K562 (cell line): ENCODE data around the gene GHITM. TPM values are rescaled to one million over a fixed set of nuclear protein-coding genes. Genes with fewer than 3 reads are reported as not detected.

ENCODE experiments used
- ARID4B ChIP-seq: sonication (generic); formaldehyde crosslinking; IDR thresholded peaks from 2 replicates; pipeline ENCODE4 v1.8.0; 2022; ENCODE audit warnings: mild to moderate bottlenecking, missing genetic modification reagents
- CEBPG ChIP-seq, 3 experiments: fragments of 200-800 bp in 1 of 3; sonication (Bioruptor generic) in 1 of 3; sonication (generic) in 1 of 3; formaldehyde crosslinking in 1 of 3; IDR thresholded peaks in 2 of 3; conservative IDR thresholded peaks in 1 of 3; 2 replicates each; pipeline versions ENCODE4 v1.6.1 to v1.8.0; 2016 to 2022; ENCODE audit warnings: missing compliant biosample characterization in 2 of 3, missing genetic modification characterization in 2 of 3, mild to moderate bottlenecking in 1 of 3, missing genetic modification reagents in 1 of 3
- DDX20 ChIP-seq: fragments of 450-650 bp; IDR thresholded peaks from 2 replicates; pipeline ENCODE4 v1.6.1; 2016; ENCODE audit warnings: missing genetic modification characterization, low read depth, mild to moderate bottlenecking, missing compliant biosample characterization, moderate library complexity
- E2F4 ChIP-seq: sonication (generic); formaldehyde crosslinking; IDR thresholded peaks from 2 replicates; pipeline ENCODE4 v1.8.0; 2022; ENCODE audit warnings: mild to moderate bottlenecking, low read depth, missing genetic modification reagents
- HMBOX1 ChIP-seq: sonication (generic); IDR thresholded peaks from 2 replicates; pipeline ENCODE4 v1.6.1; 2016
- HNRNPLL ChIP-seq: fragments of 200-400 bp; formaldehyde crosslinking; IDR thresholded peaks from 2 replicates; pipeline ENCODE4 v1.6.1; 2017; ENCODE audit warnings: low read length, low read depth, mild to moderate bottlenecking; ENCODE audit not compliant: poor library complexity, severe bottlenecking
- HOMEZ ChIP-seq: fragments of 250-450 bp; sonication (Bioruptor Pico); IDR thresholded peaks from 2 replicates; pipeline ENCODE4 v1.4.0; 2020; ENCODE audit warnings: mild to moderate bottlenecking, moderate library complexity
- KDM4B ChIP-seq, 2 experiments: fragments of 450-650 bp in 1 of 2; sonication (generic) in 1 of 2; IDR thresholded peaks; 2 replicates each; pipeline ENCODE4 v1.6.1; 2016 to 2017; ENCODE audit warnings: borderline replicate concordance in 2 of 2, antibody characterized with exemption in 1 of 2, low read depth in 1 of 2, mild to moderate bottlenecking in 1 of 2
- NFATC3 ChIP-seq: fragments of 450-650 bp; IDR thresholded peaks from 2 replicates; pipeline ENCODE4 v1.6.1; 2017; ENCODE audit warnings: mild to moderate bottlenecking
- OTX1 ChIP-seq: fragments of 450-650 bp; formaldehyde crosslinking; IDR thresholded peaks from 2 replicates; pipeline ENCODE4 v1.4.0; 2022; ENCODE audit warnings: mild to moderate bottlenecking
- PRPF4 ChIP-seq: fragments of 200-400 bp; formaldehyde crosslinking; IDR thresholded peaks from one replicate; pipeline ENCODE4 v1.6.1; 2017; ENCODE audit warnings: low read length, low read depth, mild to moderate bottlenecking; ENCODE audit not compliant: insufficient read depth, poor library complexity, severe bottlenecking
- SMARCA4 ChIP-seq: fragments of 450-650 bp; IDR thresholded peaks from 2 replicates; pipeline ENCODE4 v1.6.1; 2016
- STAG1 ChIP-seq: sonication (generic); formaldehyde crosslinking; IDR thresholded peaks from 2 replicates; pipeline ENCODE4 v1.5.0; 2020; ENCODE audit warnings: missing genetic modification reagents, borderline replicate concordance
- ZBTB26 ChIP-seq: fragments of 450-650 bp; formaldehyde crosslinking; IDR thresholded peaks from 2 replicates; pipeline ENCODE4 v1.4.0; 2022; ENCODE audit warnings: missing genetic modification characterization
- ZNF764 ChIP-seq: fragments of 250-450 bp; sonication (Bioruptor Pico); IDR thresholded peaks from 2 replicates; pipeline ENCODE4 v1.4.0; 2020; ENCODE audit warnings: low read depth, mild to moderate bottlenecking, moderate library complexity
- polyA plus RNA-seq, 8 experiments: library from polyadenylated mRNA; depleted of rRNA in 4 of 8; stranded (reverse) in 5 of 8; unstranded in 3 of 8; fragments of >200 nt; fragmentation: Nextera tagmentation in 2 of 8; fragmentation: Illumina TruSeq in 1 of 8; extraction: Ambion mirVana in 2 of 8; extraction: Trizol in 1 of 8; gene quantifications; 2 replicates each; pipeline versions ENCODE4 v1.2.1 to v1.2.3, GENCODE V29; 2011 to 2014; ENCODE audit warnings: inconsistent platforms in 1 of 8, missing spikeins in 1 of 8
- total RNA-seq, 7 experiments: library from RNA; depleted of rRNA in 6 of 7; stranded (reverse); fragments of >200 nt in 6 of 7; fragmentation: Illumina TruSeq in 2 of 7; extraction: Trizol in 2 of 7; gene quantifications; 2 replicates each; pipeline versions ENCODE4 v1.2.1 to v1.2.3, GENCODE V29; 2011 to 2021; ENCODE audit warnings: low replicate concordance in 1 of 7

Gene GHITM
- total and polyA plus RNA-seq, 9 of the 15 experiments (the other 6 are each of a cell fraction or from before 2014, with no cell fraction given), result 322 to 1,258 (median 386) TPM

GRCh38 chr10:84139126-84140035 is at the start of gene GHITM (continued):
- TF ChIP-seq HMBOX1, result no peak
- TF ChIP-seq STAG1 (CRISPR knock-in tag), result no peak
- no peak for TF ChIP-seq E2F4 (CRISPR knock-in tag)
- TF ChIP-seq SMARCA4, result peak; percentile 46; the same call in 1 of the 2 replicates
- peak; percentile 79 for TF ChIP-seq PRPF4
- peak; percentile 98 for TF ChIP-seq CEBPG (CRISPR knock-in tag; IDR thresholded peaks at IDR 0.05)
- TF ChIP-seq CEBPG (tag; conservative IDR thresholded peaks at IDR 0.05 in 1 of 2, IDR thresholded peaks at IDR 0.05 in 1 of 2), result peak; percentile 99
- TF ChIP-seq ZBTB26 (CRISPR knock-in tag), result peak; percentile 6; the same call in 1 of the 2 replicates
- TF ChIP-seq HNRNPLL, result peak; percentile 96
- peak; percentile 93 for TF ChIP-seq ARID4B (CRISPR knock-in tag)
- peak in 1 of 2 experiments; percentile 88; a peak in 1 of 4 replicates for TF ChIP-seq KDM4B (IDR thresholded peaks at IDR 0.05; ENCODE audit: borderline replicate concordance in 2 of 2, low read depth in 1 of 2)
- TF ChIP-seq OTX1 (CRISPR knock-in tag), result peak; percentile 59; the same call in 1 of the 2 replicates
- TF ChIP-seq ZNF764, result 0 out of 2 replicates have a peak, but pooled peaks have one; percentile 15
- no peak for TF ChIP-seq DDX20 (tag)
- TF ChIP-seq NFATC3, result no peak; the same call in 1 of the 2 replicates
- TF ChIP-seq HOMEZ (CRISPR knock-in tag), result no peak
